HEK293 (cell line): ENCODE results near the gene FADS3.

Source experiments
- WT1 ChIP-seq: fragments of 450-650 bp; formaldehyde crosslinking; IDR thresholded peaks from 2 replicates; pipeline ENCODE4 v1.5.1; 2016; ENCODE audit warnings: missing biosample characterization, missing genetic modification characterization
- ZNF621 ChIP-seq: fragments of 450-650 bp; formaldehyde crosslinking; IDR thresholded peaks from 2 replicates; pipeline ENCODE4 v1.5.1; 2017; ENCODE audit warnings: missing biosample characterization, missing genetic modification characterization
- ZNF768 ChIP-seq: fragments of 450-650 bp; formaldehyde crosslinking; IDR thresholded peaks from 2 replicates; pipeline ENCODE4 v1.5.1; 2018; ENCODE audit warnings: missing biosample characterization, mild to moderate bottlenecking, missing genetic modification characterization
- ZNF776 ChIP-seq: fragments of 450-650 bp; formaldehyde crosslinking; IDR thresholded peaks from 2 replicates; pipeline ENCODE4 v1.5.0; 2017; ENCODE audit warnings: missing biosample characterization, missing genetic modification characterization, borderline replicate concordance
- TF ChIP-seq, protein P1 (sequence below): fragments of 450-650 bp; formaldehyde crosslinking; IDR thresholded peaks from 2 replicates; pipeline ENCODE4 v1.5.1; 2016; ENCODE audit warnings: missing biosample characterization, missing genetic modification characterization
- TF ChIP-seq, protein P2 (sequence below): fragments of 450-650 bp; formaldehyde crosslinking; IDR thresholded peaks from 2 replicates; pipeline ENCODE4 v1.5.1; 2016; ENCODE audit warnings: missing biosample characterization, missing genetic modification characterization

DNA sequence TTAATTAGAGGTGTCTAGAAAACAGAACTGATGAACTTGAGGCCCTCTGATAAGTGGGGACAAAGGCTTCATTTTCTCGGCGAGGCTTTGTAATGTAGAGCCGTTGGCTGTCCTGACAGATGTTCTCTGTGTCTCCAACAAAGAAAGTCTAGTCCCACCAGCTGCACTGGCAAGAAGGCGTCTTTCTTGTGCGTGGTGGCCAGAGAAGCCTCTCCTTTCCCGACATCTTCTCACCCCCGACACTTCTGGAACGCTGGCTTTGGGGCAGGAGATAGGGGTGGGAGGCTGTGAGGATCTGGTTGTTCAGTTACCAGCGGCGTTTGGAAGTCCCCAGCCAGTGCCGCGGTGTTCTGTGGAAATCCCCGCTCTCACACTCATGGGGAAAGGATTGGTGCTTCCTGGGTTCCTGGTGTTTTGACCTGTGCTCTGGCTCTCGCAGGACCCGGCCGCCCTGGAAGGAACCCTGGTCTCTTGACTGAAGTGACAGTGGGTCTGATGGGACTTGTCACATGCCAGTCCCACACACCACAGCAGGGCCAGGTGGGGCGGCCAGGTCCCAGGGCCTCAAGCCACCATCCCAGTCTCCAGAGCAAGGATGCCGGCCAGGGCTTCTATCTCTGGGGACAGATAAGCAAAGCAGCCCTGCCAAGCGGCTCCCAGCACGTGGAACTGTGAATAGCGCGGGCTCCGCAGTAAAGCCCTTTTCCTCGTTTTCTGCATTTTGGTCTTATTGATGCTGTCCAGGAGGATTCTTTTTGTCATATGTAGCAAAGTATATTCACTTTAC lies 40.0 kb downstream of the FADS3 start:
- TF ChIP-seq, protein P1, sequence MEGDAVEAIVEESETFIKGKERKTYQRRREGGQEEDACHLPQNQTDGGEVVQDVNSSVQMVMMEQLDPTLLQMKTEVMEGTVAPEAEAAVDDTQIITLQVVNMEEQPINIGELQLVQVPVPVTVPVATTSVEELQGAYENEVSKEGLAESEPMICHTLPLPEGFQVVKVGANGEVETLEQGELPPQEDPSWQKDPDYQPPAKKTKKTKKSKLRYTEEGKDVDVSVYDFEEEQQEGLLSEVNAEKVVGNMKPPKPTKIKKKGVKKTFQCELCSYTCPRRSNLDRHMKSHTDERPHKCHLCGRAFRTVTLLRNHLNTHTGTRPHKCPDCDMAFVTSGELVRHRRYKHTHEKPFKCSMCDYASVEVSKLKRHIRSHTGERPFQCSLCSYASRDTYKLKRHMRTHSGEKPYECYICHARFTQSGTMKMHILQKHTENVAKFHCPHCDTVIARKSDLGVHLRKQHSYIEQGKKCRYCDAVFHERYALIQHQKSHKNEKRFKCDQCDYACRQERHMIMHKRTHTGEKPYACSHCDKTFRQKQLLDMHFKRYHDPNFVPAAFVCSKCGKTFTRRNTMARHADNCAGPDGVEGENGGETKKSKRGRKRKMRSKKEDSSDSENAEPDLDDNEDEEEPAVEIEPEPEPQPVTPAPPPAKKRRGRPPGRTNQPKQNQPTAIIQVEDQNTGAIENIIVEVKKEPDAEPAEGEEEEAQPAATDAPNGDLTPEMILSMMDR (tag by site-specific recombination): no peak
- TF ChIP-seq ZNF768 (tag by site-specific recombination) (no peak), ZNF621 (tag by site-specific recombination) (no peak), WT1 (tag by site-specific recombination) (no peak), ZNF776 (tag by site-specific recombination) (no peak)
- TF ChIP-seq, protein P2, sequence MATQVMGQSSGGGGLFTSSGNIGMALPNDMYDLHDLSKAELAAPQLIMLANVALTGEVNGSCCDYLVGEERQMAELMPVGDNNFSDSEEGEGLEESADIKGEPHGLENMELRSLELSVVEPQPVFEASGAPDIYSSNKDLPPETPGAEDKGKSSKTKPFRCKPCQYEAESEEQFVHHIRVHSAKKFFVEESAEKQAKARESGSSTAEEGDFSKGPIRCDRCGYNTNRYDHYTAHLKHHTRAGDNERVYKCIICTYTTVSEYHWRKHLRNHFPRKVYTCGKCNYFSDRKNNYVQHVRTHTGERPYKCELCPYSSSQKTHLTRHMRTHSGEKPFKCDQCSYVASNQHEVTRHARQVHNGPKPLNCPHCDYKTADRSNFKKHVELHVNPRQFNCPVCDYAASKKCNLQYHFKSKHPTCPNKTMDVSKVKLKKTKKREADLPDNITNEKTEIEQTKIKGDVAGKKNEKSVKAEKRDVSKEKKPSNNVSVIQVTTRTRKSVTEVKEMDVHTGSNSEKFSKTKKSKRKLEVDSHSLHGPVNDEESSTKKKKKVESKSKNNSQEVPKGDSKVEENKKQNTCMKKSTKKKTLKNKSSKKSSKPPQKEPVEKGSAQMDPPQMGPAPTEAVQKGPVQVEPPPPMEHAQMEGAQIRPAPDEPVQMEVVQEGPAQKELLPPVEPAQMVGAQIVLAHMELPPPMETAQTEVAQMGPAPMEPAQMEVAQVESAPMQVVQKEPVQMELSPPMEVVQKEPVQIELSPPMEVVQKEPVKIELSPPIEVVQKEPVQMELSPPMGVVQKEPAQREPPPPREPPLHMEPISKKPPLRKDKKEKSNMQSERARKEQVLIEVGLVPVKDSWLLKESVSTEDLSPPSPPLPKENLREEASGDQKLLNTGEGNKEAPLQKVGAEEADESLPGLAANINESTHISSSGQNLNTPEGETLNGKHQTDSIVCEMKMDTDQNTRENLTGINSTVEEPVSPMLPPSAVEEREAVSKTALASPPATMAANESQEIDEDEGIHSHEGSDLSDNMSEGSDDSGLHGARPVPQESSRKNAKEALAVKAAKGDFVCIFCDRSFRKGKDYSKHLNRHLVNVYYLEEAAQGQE (tag by site-specific recombination): no peak
